Ureter (tissue), 1 donor: ENCODE measurements around the gene CEMIP2. TPM values are rescaled to one million over a fixed set of nuclear protein-coding genes. Genes with fewer than 3 reads are reported as not detected.

Experiments
- DNase-seq: peaks from one replicate; pipeline ENCODE4 v3.0.0-alpha.2; 2020; ENCODE audit warnings: low spot score
- total RNA-seq: library from RNA; stranded (reverse); gene quantifications from one replicate; pipeline ENCODE4 v1.2.4, GENCODE V29; 2023
- donor health status: DM: yes; HTN: yes; CAD: no.

The CEMIP2 gene
- total RNA-seq, 1 donor from 2014 or later, result 162 TPM

GRCh38 chr9:71642056-71642455 is 126.3 kb downstream of the CEMIP2 start:
- no peak for DNase-seq

GRCh38 chr9:71638627-71639026 is 129.7 kb downstream of the CEMIP2 start:
- no peak for DNase-seq

- DNase-seq, result no peak
These were observed 130.4 kb downstream of the CEMIP2 start for GRCh38 chr9:71637926-71638325.

- DNase-seq, result no peak
These were observed 130.9 kb downstream of the CEMIP2 start for GRCh38 chr9:71637375-71637774.

DNA sequence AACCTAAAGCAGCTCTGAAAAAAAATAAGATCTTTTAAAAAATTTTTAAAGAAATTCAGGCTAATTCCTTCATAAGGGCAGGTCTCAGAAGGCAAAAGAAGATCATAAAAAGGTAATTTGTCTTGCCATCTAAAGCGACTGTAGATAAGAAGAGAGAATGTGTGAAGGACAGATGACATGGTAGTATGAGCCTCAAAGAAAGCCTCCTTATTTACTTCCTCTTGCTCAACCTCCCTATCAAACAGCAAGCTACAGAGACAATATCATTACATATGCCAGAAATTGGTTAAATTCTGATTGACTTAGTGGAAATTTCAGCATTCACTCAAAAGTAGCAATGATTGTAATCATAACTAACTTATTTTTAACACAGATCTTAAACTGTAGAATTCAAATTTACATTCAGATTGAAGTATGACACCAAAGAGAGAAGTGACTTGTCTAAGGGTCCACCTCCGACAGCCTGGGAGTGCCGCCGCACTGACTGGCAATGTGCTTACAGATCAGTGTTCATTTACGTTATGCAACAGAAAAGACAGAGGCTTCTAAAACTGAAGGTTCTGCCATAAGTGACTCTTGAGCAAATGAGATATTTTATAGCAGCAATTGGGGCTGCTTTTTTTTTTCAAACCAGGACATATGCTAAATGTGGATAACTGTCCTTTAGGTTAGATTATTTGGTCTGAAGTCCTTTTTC is 132.0 kb downstream of the CEMIP2 start:
- no peak for DNase-seq

GRCh38 chr9:71634752-71635151 is 133.6 kb downstream of the CEMIP2 start:
- no peak for DNase-seq

Other genes with a start within 250 kb of the CEMIP2 start
- gene ABHD17B, start 142.7 kb upstream of the CEMIP2 start, total RNA-seq, result 22.3 TPM
- 18.5 TPM for gene C9orf85, start 143.1 kb upstream of the CEMIP2 start, total RNA-seq